Nephron (organoid): ENCODE data around the gene SMCO1.
"Not testable (repeated sequence)": the region's sequence is repeated elsewhere in the genome, so short reads cannot be mapped to it uniquely, and the experiment has no call there.

Experiments
- H3K27ac Mint-ChIP-seq, 3 experiments: 2 replicates each; pipeline ENCODE4 v1.8.0; 2020; ENCODE audit warnings: mixed read lengths in 3 of 3, mild to moderate bottlenecking in 2 of 3, moderate library complexity in 1 of 3
- H3K27me3 Mint-ChIP-seq: 2 replicates; pipeline ENCODE4 v1.8.0; 2021; ENCODE audit warnings: low read depth, mild to moderate bottlenecking, moderate library complexity, mixed read lengths
- H3K36me3 Mint-ChIP-seq: 2 replicates; pipeline ENCODE4 v1.8.0; 2020; ENCODE audit warnings: low read depth, mixed read lengths
- H3K4me1 Mint-ChIP-seq: 2 replicates; pipeline ENCODE4 v1.8.0; 2020; ENCODE audit warnings: mixed read lengths
- H3K4me3 Mint-ChIP-seq, 3 experiments: 2 replicates each; pipeline ENCODE4 v1.8.0; 2020; ENCODE audit warnings: mild to moderate bottlenecking in 3 of 3, mixed read lengths in 3 of 3, moderate library complexity in 2 of 3
- H3K9me3 Mint-ChIP-seq: 2 replicates; pipeline ENCODE4 v1.8.0; 2020; ENCODE audit warnings: mixed read lengths
- CTCF ChIP-seq, 3 experiments: fragments of 200-600 bp; sonication (generic); IDR thresholded peaks; one replicate each; pipeline ENCODE4 v1.5.0; 2021; ENCODE audit warnings: antibody characterized with exemption in 3 of 3; ENCODE audit not compliant: unreplicated experiment in 3 of 3

SMCO1 gene

GRCh38 chr3:196472286-196472685 is 42.9 kb downstream of the SMCO1 start:
- H3K9me3 Mint-ChIP-seq: no peaks in the 10 kb centered on the region
- no peak overlapping the region for H3K4me3 Mint-ChIP-seq
- peaks cover 34% of the 10 kb centered on the region for H3K36me3 Mint-ChIP-seq
- no peak overlapping the region for H3K27ac Mint-ChIP-seq
- no peaks in the 10 kb centered on the region for H3K4me1 Mint-ChIP-seq
- no peaks in the 10 kb centered on the region for H3K27me3 Mint-ChIP-seq
- no peak for TF ChIP-seq CTCF (IDR thresholded peaks at IDR 0.05; ENCODE audit: unreplicated experiment in 3 of 3)

DNA sequence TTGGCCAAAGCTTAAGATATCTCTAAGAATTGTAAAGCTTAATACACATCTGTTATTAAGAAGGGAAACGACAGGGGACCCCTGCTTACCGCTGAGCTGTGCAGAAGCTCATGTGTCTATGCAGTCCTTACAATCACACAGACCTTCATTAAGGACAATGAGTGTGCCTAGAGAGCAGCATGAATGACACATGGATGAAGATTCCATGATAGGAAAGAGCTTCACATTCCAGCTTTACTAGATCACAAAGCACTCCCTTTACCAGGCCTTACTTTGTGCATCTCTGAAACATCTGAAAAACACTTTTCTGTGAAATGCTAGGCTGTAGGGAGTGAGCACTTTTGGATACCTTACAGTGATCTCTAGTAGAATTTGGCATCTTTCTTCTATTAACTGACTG is 43.6 kb downstream of the SMCO1 start:
- Mint-ChIP-seq H3K27me3 (no peaks in the 10 kb centered on the region), H3K4me3 (no peak overlapping the region), H3K9me3 (no peaks in the 10 kb centered on the region), H3K36me3 (peaks cover 28% of the 10 kb centered on the region), H3K4me1 (no peaks in the 10 kb centered on the region), H3K27ac (no peak overlapping the region)
- TF ChIP-seq CTCF (IDR thresholded peaks at IDR 0.05; ENCODE audit: unreplicated experiment in 3 of 3): no peak

DNA sequence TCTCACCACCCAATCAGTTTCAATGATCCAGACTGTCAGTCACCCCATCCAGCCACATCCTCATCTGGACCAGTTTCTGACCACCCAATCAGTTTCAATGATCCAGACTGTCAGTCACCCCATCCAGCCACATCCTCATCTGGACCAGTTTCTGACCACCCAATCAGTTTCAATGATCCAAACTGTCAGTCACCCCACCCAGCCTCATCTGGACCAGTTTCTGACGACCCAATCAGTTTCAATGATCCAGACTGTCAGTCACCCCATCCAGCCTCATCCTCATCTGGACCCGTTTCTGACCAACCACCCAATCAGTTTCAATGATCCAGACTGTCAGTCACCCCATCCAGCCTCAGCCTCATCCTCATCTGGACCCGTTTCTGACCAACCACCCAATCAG is 45.0 kb downstream of the SMCO1 start:
- not testable (repeated sequence) for H3K4me3 Mint-ChIP-seq, H3K27me3 Mint-ChIP-seq, H3K4me1 Mint-ChIP-seq, H3K9me3 Mint-ChIP-seq, H3K27ac Mint-ChIP-seq
- H3K36me3 Mint-ChIP-seq: peaks cover 29% of the 10 kb centered on the region

- peaks cover 18% of the 10 kb centered on the region for H3K36me3 Mint-ChIP-seq
- H3K4me3 Mint-ChIP-seq: no peak overlapping the region
- no peak overlapping the region for H3K27ac Mint-ChIP-seq
- H3K9me3 Mint-ChIP-seq: no peaks in the 10 kb centered on the region
- H3K4me1 Mint-ChIP-seq: no peaks in the 10 kb centered on the region
- TF ChIP-seq CTCF (IDR thresholded peaks at IDR 0.05; ENCODE audit: unreplicated experiment in 3 of 3): no peak
- H3K27me3 Mint-ChIP-seq: no peaks in the 10 kb centered on the region
Measured at GRCh38 chr3:196463804-196464203, 51.3 kb downstream of the SMCO1 start.

DNA sequence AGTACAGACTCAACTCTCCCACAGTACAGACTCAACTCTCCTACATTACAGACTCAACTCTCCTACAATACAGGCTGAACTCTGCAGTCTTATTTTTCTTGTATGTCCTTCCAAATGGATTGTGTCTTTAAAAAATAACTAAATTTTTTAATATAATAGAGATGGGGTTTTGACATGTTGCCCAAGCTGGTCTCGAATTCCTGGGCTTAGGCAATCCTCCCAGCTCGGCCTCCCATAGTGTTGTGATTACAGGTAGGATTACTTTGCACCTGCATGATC is 51.7 kb downstream of the SMCO1 start:
- TF ChIP-seq CTCF (IDR thresholded peaks at IDR 0.05; ENCODE audit: unreplicated experiment in 3 of 3): no peak
- Mint-ChIP-seq H3K36me3 (peaks cover 17% of the 10 kb centered on the region), H3K27me3 (no peaks in the 10 kb centered on the region)

DNA sequence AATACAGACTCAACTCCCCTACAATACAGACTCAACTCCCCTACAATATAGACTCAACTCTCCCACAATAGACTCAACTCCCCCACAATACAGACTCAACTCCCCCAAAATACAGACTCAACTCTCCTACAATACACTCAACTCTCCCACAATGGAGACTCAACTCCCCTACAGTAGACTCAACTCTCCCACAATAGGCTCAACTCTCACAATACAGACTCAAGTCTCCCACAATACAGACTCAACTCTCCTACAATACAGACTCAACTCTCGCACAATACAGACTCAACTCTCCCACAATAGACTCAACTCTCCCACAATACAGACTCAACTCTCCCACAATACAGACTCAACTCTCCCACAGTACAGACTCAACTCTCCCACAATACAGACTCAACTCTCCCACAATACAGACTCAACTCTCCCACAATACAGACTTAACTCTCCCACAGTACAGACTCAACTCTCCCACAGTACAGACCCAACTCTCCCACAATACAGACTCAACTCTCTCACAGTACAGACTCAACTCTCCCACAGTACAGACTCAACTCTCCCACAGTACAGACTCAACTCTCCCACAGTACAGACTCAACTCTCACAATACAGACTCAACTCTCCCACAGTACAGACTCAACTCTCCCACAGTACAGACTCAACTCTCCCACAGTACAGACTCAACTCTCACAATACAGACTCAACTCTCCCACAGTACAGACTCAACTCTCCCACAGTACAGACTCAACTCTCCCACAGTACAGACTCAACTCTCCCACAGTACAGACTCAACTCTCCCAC is 52.3 kb downstream of the SMCO1 start:
- peaks cover 15% of the 10 kb centered on the region for H3K36me3 Mint-ChIP-seq
- H3K27ac Mint-ChIP-seq, H3K9me3 Mint-ChIP-seq, H3K27me3 Mint-ChIP-seq, H3K4me3 Mint-ChIP-seq, H3K4me1 Mint-ChIP-seq: not testable (repeated sequence)

More for the DNA sequence above, 51.7 kb downstream of the SMCO1 start:
- H3K4me1 Mint-ChIP-seq: no peaks in the 10 kb centered on the region
- no peak overlapping the region for H3K27ac Mint-ChIP-seq
- no peaks in the 10 kb centered on the region for H3K9me3 Mint-ChIP-seq
- no peak overlapping the region for H3K4me3 Mint-ChIP-seq

DNA sequence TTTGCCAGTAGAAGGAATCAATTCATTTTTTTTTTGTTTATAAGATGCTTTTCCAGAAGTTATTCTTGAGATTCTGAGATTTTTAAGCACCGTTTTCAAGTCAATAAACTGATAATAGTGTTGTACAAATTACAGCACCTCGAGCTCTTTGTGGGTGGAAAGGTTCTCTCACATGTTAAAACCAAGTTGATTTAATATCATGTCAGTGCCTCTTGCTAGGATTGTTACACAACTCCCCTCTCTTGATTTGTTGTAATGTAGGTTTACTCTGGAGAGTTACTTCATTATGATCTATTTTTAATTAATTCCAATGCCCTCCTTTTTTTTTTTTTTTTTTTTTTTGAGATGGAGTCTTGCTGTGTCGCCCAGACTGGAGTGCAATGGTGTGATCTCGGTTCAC is 57.1 kb downstream of the SMCO1 start:
- no peak overlapping the region for H3K4me3 Mint-ChIP-seq
- H3K27ac Mint-ChIP-seq: no peak overlapping the region
- H3K36me3 Mint-ChIP-seq: peaks cover 5% of the 10 kb centered on the region
- TF ChIP-seq CTCF (IDR thresholded peaks at IDR 0.05; ENCODE audit: unreplicated experiment in 3 of 3): no peak
- no peaks in the 10 kb centered on the region for H3K4me1 Mint-ChIP-seq
- H3K27me3 Mint-ChIP-seq: no peaks in the 10 kb centered on the region
- H3K9me3 Mint-ChIP-seq: no peaks in the 10 kb centered on the region

DNA sequence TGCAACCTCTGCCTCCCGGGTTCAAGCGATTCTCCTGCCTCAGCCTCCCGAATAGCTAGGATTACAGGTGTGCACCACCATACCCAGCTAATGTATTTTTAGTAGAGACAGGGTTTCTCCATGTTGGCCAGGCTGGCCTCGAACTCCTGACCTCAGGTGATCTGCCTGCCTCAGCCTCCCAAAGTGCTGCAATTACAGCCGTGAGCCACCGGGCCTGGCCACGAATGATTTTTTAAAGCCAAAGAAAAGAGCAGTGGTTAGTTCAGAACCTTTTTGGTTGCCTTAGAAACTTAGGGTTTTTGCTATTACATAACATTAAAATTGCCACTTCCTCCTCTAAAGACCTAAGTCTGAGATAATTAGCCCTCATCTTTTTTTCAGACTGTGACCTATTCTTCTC is 57.7 kb downstream of the SMCO1 start:
- not testable (repeated sequence) for H3K36me3 Mint-ChIP-seq, H3K9me3 Mint-ChIP-seq, H3K27ac Mint-ChIP-seq, H3K27me3 Mint-ChIP-seq, H3K4me1 Mint-ChIP-seq, H3K4me3 Mint-ChIP-seq
